ENCODE results near the gene TMEM82.

DNA sequence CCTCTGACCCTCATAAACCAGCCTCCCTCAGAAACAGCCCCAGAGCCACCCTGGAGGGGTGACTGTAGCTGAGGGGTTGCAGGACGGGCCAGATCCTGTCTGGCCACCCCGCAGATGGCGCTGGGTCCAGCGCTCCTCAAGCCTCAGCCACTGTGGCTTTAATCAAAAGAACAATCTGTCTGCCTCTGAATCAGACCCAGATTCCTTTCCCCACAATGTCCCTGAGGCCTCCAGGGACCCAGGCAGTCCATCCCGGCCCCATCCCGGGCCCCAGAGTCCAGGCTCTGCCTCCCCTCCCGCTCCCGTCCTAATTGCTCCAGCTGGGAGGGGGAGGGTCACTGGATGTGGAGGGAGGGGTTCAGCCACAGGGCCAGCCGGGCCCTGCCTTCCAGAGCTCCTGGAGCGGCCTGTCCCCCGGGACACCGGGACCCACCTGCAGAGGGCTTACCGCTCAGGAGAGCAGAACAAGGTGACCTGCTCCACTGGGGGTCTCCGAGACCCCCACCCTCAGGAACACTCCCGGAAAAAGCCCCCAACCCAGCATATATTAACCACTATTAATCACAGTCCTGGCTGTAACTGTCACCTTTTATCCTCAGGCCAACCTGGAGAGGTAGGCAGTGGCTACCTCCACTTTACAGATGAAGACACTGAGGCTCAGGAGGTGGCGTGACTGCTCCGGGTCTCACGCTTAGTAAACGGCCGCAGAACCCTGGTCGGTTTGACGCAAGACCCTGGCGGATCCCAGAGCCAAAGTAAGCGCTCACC, 15.5 kb downstream of the TMEM82 start:
- TF ChIP-seq, protein P1, sequence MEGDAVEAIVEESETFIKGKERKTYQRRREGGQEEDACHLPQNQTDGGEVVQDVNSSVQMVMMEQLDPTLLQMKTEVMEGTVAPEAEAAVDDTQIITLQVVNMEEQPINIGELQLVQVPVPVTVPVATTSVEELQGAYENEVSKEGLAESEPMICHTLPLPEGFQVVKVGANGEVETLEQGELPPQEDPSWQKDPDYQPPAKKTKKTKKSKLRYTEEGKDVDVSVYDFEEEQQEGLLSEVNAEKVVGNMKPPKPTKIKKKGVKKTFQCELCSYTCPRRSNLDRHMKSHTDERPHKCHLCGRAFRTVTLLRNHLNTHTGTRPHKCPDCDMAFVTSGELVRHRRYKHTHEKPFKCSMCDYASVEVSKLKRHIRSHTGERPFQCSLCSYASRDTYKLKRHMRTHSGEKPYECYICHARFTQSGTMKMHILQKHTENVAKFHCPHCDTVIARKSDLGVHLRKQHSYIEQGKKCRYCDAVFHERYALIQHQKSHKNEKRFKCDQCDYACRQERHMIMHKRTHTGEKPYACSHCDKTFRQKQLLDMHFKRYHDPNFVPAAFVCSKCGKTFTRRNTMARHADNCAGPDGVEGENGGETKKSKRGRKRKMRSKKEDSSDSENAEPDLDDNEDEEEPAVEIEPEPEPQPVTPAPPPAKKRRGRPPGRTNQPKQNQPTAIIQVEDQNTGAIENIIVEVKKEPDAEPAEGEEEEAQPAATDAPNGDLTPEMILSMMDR (IDR thresholded peaks at IDR 0.05): no peak
- no peak for TF ChIP-seq POLR2A (IDR thresholded peaks at IDR 0.05)
